ENCODE measurements around the gene PIGN. TPM values are rescaled to one million over a fixed set of nuclear protein-coding genes. Genes with fewer than 3 reads are reported as not detected.
"Not testable (repeated sequence)": the region's sequence is repeated elsewhere in the genome, so short reads cannot be mapped to it uniquely, and the experiment has no call there.

Gene PIGN
- total RNA-seq, 2 donors from 2014 or later: 22.6 to 28.7 TPM

DNA sequence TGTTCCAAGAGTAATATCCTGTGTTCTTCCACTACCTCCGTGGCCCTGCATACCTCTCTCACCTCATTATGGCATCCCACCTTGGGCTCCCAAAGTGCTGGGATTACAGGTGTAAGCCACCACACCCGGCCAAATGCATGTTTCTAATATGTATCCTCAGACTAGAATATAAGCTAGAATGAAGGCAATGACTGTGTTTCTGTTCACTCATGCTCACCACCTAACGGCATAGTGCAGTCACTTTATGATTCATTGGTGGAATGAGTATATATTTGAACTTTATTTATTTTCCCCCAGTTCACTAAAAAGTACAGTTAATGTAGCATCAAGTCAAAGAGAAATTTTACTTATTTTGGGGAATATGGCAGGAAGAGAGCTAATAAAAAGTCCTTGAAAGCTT, 11.3 kb downstream of the PIGN start:
- H3K27ac ChIP-seq: no peak overlapping the region
- 89% methylated on average over 3 of the region's 3 CpGs for WGBS, 2 donors
- intact Hi-C loops (cut with DNase I): no loop called here
- no peaks in the 10 kb centered on the region for H3K9me3 ChIP-seq
- H3K4me1 ChIP-seq: no peaks in the 10 kb centered on the region
- no peak for TF ChIP-seq POLR2A (IDR thresholded peaks at IDR 0.05)
- TF ChIP-seq, protein P1, sequence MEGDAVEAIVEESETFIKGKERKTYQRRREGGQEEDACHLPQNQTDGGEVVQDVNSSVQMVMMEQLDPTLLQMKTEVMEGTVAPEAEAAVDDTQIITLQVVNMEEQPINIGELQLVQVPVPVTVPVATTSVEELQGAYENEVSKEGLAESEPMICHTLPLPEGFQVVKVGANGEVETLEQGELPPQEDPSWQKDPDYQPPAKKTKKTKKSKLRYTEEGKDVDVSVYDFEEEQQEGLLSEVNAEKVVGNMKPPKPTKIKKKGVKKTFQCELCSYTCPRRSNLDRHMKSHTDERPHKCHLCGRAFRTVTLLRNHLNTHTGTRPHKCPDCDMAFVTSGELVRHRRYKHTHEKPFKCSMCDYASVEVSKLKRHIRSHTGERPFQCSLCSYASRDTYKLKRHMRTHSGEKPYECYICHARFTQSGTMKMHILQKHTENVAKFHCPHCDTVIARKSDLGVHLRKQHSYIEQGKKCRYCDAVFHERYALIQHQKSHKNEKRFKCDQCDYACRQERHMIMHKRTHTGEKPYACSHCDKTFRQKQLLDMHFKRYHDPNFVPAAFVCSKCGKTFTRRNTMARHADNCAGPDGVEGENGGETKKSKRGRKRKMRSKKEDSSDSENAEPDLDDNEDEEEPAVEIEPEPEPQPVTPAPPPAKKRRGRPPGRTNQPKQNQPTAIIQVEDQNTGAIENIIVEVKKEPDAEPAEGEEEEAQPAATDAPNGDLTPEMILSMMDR (IDR thresholded peaks at IDR 0.05): no peak
- H3K36me3 ChIP-seq (replicated peaks in 1 of 2; ENCODE audit: insufficient read depth in 1 of 2, low read depth in 2 of 2): no peaks in the 10 kb centered on the region
- no peak for ATAC-seq
- no peaks in the 10 kb centered on the region for H3K27me3 ChIP-seq
- no peak overlapping the region for H3K4me3 ChIP-seq
- DNase-seq: no peak

DNA sequence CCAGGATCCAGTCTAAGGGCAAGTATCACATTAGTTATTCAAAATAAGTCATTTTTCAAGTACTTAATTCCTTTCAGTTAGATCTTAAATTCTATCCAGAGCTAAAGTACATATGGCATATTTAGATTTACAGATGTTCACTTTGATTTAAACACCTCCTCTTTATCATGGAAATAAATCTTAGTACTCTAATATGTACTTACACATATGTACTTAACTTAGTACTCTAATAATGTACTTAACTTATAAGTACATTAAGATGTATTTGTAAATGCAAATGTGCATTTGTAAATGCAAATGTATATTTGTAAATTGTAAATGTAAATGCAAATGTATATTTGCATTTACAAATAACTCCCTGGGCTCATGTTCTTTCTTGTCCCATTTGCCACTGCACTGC, 14.6 kb downstream of the PIGN start:
- no peak overlapping the region for H3K27ac ChIP-seq
- intact Hi-C loops (cut with DNase I): no loop called here
- H3K4me3 ChIP-seq: no peak overlapping the region
- no peaks in the 10 kb centered on the region for H3K4me1 ChIP-seq
- TF ChIP-seq, protein P1 (IDR thresholded peaks at IDR 0.05): no peak
- TF ChIP-seq POLR2A (IDR thresholded peaks at IDR 0.05): no peak
- H3K9me3 ChIP-seq: no peaks in the 10 kb centered on the region
- no peaks in the 10 kb centered on the region for H3K27me3 ChIP-seq
- H3K36me3 ChIP-seq (replicated peaks in 1 of 2; ENCODE audit: insufficient read depth in 1 of 2, low read depth in 2 of 2): no peaks in the 10 kb centered on the region
- no peak for DNase-seq
- no peak for ATAC-seq

DNA sequence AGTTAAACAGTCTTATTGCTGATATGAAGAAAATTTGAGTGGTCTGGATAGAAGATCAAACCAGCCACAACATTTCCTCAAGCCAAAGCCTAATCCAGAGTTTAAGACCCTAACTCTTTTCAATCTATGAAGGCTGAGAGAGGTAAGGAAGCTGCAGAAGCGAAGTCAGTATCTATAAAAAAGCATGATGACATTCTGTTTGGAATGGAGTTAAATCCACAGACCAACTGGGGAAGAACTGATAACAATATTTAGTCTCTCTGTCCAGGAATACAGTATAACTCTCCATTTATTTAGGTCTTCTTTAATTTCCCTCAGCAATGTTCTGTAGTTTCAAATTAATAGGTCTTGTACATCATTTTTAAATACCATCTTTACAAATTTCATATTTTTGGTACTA, 16.0 kb downstream of the PIGN start:
- 80 to 81% methylated on average over 1 of the region's 1 CpG for WGBS, 2 donors
- no peak for TF ChIP-seq POLR2A (IDR thresholded peaks at IDR 0.05)
- TF ChIP-seq, protein P1 (IDR thresholded peaks at IDR 0.05): no peak
- intact Hi-C loops (cut with DNase I): no loop called here
- Histone ChIP-seq H3K27ac (no peak overlapping the region), H3K36me3 (replicated peaks in 1 of 2; ENCODE audit: insufficient read depth in 1 of 2, low read depth in 2 of 2) (no peaks in the 10 kb centered on the region), H3K27me3 (no peaks in the 10 kb centered on the region), H3K4me1 (no peaks in the 10 kb centered on the region), H3K4me3 (no peak overlapping the region), H3K9me3 (no peaks in the 10 kb centered on the region)
- no peak for ATAC-seq
- DNase-seq: no peak

DNA sequence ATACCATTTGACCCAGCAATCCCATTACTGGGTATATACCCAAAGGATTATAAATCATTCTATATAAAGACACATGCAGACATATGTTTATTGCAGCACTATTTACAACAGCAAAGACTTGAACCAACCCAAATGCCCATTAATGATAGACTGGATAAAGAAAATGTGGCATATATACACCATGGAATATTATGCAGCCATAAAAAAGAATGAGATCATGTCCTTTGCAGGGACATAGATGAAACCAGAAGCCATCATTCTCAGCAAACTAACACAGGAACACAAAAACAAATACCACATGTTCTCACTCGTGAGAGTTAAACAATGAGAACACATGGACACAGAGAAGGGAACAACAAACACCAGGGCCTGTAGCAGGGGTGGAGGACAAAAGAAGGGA, 20.3 kb downstream of the PIGN start:
- H3K27ac ChIP-seq; ATAC-seq; intact Hi-C loops (cut with DNase I); H3K4me3 ChIP-seq; H3K36me3 ChIP-seq (replicated peaks in 1 of 2; ENCODE audit: insufficient read depth in 1 of 2, low read depth in 2 of 2); H3K9me3 ChIP-seq; H3K27me3 ChIP-seq; H3K4me1 ChIP-seq; DNase-seq: not testable (repeated sequence)
- 70 to 82% methylated on average over 1 of the region's 1 CpG for WGBS, 2 donors

DNA sequence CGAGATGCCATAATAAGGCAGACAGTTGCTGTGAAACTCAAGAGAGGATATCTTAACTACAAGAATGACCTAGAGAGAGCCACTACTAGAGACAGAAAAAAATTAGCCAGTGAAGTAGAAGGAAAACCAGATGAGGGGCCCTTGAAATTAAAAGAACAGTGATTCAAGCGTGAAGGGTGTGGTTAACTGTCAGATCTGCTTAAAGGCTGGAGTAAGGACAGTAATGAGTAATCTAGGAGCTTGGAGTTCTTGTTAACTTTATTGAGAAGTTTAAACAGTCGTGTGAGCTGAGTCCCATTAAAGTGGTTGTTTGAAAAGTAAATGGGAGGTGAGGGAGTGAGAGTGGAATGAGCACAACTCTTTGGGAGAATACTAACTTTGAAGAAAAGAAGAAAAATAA, 21.3 kb downstream of the PIGN start:
- WGBS, 2 donors: 93 to 94% methylated on average over 3 of the region's 3 CpGs
- TF ChIP-seq, protein P1 (IDR thresholded peaks at IDR 0.05): no peak
- TF ChIP-seq POLR2A (IDR thresholded peaks at IDR 0.05): no peak
- H3K9me3 ChIP-seq: no peaks in the 10 kb centered on the region
- intact Hi-C loops (cut with DNase I): no loop called here
- H3K4me1 ChIP-seq: no peaks in the 10 kb centered on the region
- DNase-seq: no peak
- ATAC-seq: no peak
- no peaks in the 10 kb centered on the region for H3K36me3 ChIP-seq (replicated peaks in 1 of 2; ENCODE audit: insufficient read depth in 1 of 2, low read depth in 2 of 2)
- H3K4me3 ChIP-seq: no peak overlapping the region
- H3K27ac ChIP-seq: no peak overlapping the region
- no peaks in the 10 kb centered on the region for H3K27me3 ChIP-seq
